Kidney tubule cell (primary cell): ENCODE data around the gene PLEKHO2.
"Not testable (repeated sequence)": the region's sequence is repeated elsewhere in the genome, so short reads cannot be mapped to it uniquely, and the experiment has no call there.

Experiments used
- DNase-seq: peaks from one replicate; pipeline ENCODE4 v3.0.0-alpha.2; 2018; ENCODE audit warnings: low spot score

PLEKHO2 gene

GRCh38 chr15:64841344-64842095 is at the start of gene PLEKHO2:
TSS of gene PLEKHO2 (plus strand) at chr15:64841915. CDS start at chr15:64842017, 102 bp downstream.
- peak; percentile 92 for DNase-seq

GRCh38 chr15:64792282-64792681 is 49.4 kb upstream of the PLEKHO2 start:
- DNase-seq = no peak

- not testable (repeated sequence) for DNase-seq
Measured at GRCh38 chr15:64795299-64795698, 46.4 kb upstream of the PLEKHO2 start.

GRCh38 chr15:64795921-64796320 is 45.8 kb upstream of the PLEKHO2 start:
- DNase-seq = not testable (repeated sequence)

GRCh38 chr15:64798905-64799304 is 42.8 kb upstream of the PLEKHO2 start:
- DNase-seq = not testable (repeated sequence)

GRCh38 chr15:64800476-64800875 is 41.2 kb upstream of the PLEKHO2 start:
- DNase-seq = no peak

GRCh38 chr15:64803526-64803925 is 38.2 kb upstream of the PLEKHO2 start:
- DNase-seq = no peak

GRCh38 chr15:64804619-64805018 is 37.1 kb upstream of the PLEKHO2 start:
- no peak for DNase-seq

- DNase-seq = no peak
Measured at GRCh38 chr15:64806509-64806908, 35.2 kb upstream of the PLEKHO2 start.

- DNase-seq = no peak
Measured at GRCh38 chr15:64807051-64807749, 34.5 kb upstream of the PLEKHO2 start.

- no peak for DNase-seq
Measured at GRCh38 chr15:64807751-64808222, 33.9 kb upstream of the PLEKHO2 start.

- DNase-seq = no peak
Measured at GRCh38 chr15:64808785-64809453, 32.8 kb upstream of the PLEKHO2 start.

GRCh38 chr15:64809649-64810496 is 31.8 kb upstream of the PLEKHO2 start:
- DNase-seq = peak; percentile 66

- DNase-seq = no peak
Measured at GRCh38 chr15:64810497-64811326, 31.0 kb upstream of the PLEKHO2 start.

GRCh38 chr15:64813075-64813474 is 28.6 kb upstream of the PLEKHO2 start:
- DNase-seq = peak; percentile 74

GRCh38 chr15:64814283-64814682 is 27.4 kb upstream of the PLEKHO2 start:
- DNase-seq = not testable (repeated sequence)

- not testable (repeated sequence) for DNase-seq
Measured at GRCh38 chr15:64814965-64815364, 26.8 kb upstream of the PLEKHO2 start.

GRCh38 chr15:64816452-64816851 is 25.3 kb upstream of the PLEKHO2 start:
- no peak for DNase-seq

- no peak for DNase-seq
Measured at GRCh38 chr15:64824929-64825430, 16.7 kb upstream of the PLEKHO2 start.

GRCh38 chr15:64825431-64826294 is 16.1 kb upstream of the PLEKHO2 start, which contains the start of gene PIF1:
TSS of gene PIF1 (minus strand) at chr15:64825647. CDS start at chr15:64824335, 1,312 bp downstream.
- peak; percentile 98 for DNase-seq
